ENCODE results near the gene ROM1.

DNA sequence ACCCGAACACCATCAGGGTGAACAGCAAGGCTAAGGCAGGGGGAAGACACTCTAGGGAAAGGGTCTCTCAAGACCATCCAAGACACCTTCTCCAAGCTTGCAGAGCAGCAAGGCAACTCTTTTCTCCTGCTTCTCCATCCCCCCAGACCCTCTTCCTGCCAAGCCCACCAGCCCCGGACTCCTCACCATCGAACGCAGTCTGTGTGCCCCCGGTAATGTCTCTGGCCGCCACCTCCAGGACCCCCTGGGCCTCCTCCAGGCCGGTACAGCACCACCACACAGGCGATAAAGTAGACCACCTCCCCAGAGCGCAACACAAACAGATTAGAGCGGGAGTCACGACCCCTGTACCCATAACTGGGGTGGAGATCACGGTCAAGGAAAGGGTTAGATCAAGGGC, 4.3 kb upstream of the ROM1 start:
- TF ChIP-seq EZH2 (IDR thresholded peaks at IDR 0.05; ENCODE audit: borderline replicate concordance): no peak
- TF ChIP-seq, protein P1, sequence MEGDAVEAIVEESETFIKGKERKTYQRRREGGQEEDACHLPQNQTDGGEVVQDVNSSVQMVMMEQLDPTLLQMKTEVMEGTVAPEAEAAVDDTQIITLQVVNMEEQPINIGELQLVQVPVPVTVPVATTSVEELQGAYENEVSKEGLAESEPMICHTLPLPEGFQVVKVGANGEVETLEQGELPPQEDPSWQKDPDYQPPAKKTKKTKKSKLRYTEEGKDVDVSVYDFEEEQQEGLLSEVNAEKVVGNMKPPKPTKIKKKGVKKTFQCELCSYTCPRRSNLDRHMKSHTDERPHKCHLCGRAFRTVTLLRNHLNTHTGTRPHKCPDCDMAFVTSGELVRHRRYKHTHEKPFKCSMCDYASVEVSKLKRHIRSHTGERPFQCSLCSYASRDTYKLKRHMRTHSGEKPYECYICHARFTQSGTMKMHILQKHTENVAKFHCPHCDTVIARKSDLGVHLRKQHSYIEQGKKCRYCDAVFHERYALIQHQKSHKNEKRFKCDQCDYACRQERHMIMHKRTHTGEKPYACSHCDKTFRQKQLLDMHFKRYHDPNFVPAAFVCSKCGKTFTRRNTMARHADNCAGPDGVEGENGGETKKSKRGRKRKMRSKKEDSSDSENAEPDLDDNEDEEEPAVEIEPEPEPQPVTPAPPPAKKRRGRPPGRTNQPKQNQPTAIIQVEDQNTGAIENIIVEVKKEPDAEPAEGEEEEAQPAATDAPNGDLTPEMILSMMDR (IDR thresholded peaks at IDR 0.05; ENCODE audit: poor library complexity): no peak

All from hepatocyte (in vitro differentiated cells).